NCI-H128 (cell line): Measurements from ENCODE around the gene TMCO4.

Experiments
- DNase-seq: peaks from one replicate; lab custom pipeline; 2025; ENCODE audit not compliant: unreplicated experiment; lab: John Stamatoyannopoulos, UW

TMCO4 gene

GRCh38 chr1:19661721-19662228 lies 137.9 kb downstream of the TMCO4 start:
- DNase-seq = no peak

- DNase-seq = no peak
These were observed 141.5 kb downstream of the TMCO4 start for GRCh38 chr1:19658186-19658585.

- DNase-seq = no peak
These were observed 142.2 kb downstream of the TMCO4 start for GRCh38 chr1:19657511-19657910.

GRCh38 chr1:19656780-19657466 lies 142.8 kb downstream of the TMCO4 start:
- DNase-seq = no peak

GRCh38 chr1:19656134-19656779 lies 143.5 kb downstream of the TMCO4 start:
- no peak for DNase-seq

- no peak for DNase-seq
These were observed 144.0 kb downstream of the TMCO4 start for GRCh38 chr1:19655718-19656080.

GRCh38 chr1:19654886-19655717 lies 144.6 kb downstream of the TMCO4 start:
- DNase-seq = no peak

- no peak for DNase-seq
These were observed 145.3 kb downstream of the TMCO4 start for GRCh38 chr1:19654386-19654785.

GRCh38 chr1:19651141-19651737 lies 148.5 kb downstream of the TMCO4 start:
- no peak for DNase-seq

GRCh38 chr1:19650416-19651140 lies 149.1 kb downstream of the TMCO4 start:
- no peak for DNase-seq

- DNase-seq = no peak
These were observed 151.0 kb downstream of the TMCO4 start for GRCh38 chr1:19648689-19649088.

- DNase-seq = no peak
These were observed 151.5 kb downstream of the TMCO4 start for GRCh38 chr1:19648239-19648638.

- DNase-seq = no peak
These were observed 152.1 kb downstream of the TMCO4 start for GRCh38 chr1:19647643-19648042.

GRCh38 chr1:19646377-19647319 lies 153.1 kb downstream of the TMCO4 start:
- no peak for DNase-seq

GRCh38 chr1:19645411-19646251 lies 154.1 kb downstream of the TMCO4 start:
- no peak for DNase-seq

GRCh38 chr1:19644681-19645410 lies 154.9 kb downstream of the TMCO4 start:
- no peak for DNase-seq

GRCh38 chr1:19644395-19644680 lies 155.4 kb downstream of the TMCO4 start:
- DNase-seq = no peak
